ENCODE measurements around the gene EGFL7. TPM values are rescaled to one million over a fixed set of nuclear protein-coding genes. Genes with fewer than 3 reads are reported as not detected.
A peak's percentile ranks its signal among the peaks of the same experiment; 100 is the strongest.

EGFL7 gene
- total RNA-seq, 6 experiments from 2014 or later = 26.7 to 54.2 (median 45.8) TPM

DNA sequence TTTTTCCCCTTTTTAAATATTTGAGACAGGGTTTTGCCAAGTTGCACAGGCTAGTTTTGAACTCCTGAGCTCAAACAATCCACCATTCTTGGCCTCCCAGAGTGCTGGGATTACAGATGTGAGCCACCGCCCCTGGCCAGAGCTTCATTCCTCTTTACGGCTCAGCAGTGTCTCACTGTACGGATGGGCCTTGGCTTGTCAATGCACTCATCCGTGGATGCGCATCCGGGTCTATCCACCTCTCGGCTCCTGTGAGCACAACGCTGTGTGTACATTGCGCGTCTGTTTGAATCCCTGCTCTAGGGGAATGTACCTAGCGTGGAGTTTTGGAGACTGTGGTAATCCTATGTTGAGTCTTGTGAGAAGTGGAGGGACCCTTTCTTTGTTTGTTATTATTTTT, 10.9 kb upstream of the EGFL7 start:
- Histone ChIP-seq H3K9me3 (no peaks in the 10 kb centered on the region), H3K27ac (no peak overlapping the region), H3K4me3 (no peak overlapping the region), H3K36me3 (no peaks in the 10 kb centered on the region), H3K27me3 (no peaks in the 10 kb centered on the region), H3K4me1 (no peaks in the 10 kb centered on the region)
- TF ChIP-seq, protein P1, sequence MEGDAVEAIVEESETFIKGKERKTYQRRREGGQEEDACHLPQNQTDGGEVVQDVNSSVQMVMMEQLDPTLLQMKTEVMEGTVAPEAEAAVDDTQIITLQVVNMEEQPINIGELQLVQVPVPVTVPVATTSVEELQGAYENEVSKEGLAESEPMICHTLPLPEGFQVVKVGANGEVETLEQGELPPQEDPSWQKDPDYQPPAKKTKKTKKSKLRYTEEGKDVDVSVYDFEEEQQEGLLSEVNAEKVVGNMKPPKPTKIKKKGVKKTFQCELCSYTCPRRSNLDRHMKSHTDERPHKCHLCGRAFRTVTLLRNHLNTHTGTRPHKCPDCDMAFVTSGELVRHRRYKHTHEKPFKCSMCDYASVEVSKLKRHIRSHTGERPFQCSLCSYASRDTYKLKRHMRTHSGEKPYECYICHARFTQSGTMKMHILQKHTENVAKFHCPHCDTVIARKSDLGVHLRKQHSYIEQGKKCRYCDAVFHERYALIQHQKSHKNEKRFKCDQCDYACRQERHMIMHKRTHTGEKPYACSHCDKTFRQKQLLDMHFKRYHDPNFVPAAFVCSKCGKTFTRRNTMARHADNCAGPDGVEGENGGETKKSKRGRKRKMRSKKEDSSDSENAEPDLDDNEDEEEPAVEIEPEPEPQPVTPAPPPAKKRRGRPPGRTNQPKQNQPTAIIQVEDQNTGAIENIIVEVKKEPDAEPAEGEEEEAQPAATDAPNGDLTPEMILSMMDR (IDR thresholded peaks at IDR 0.05) = no peak
- no peak for TF ChIP-seq POLR2A (IDR thresholded peaks at IDR 0.05)
- DNase-seq (no peak), ATAC-seq (no peak)
- intact Hi-C loops (cut with DNase I) = no loop called here
- WGBS (ENCODE audit: insufficient coverage, low coverage, low lambda C conversion rate, missing lambda C conversion rate) = 97% methylated on average over 10 of the region's 11 CpGs

DNA sequence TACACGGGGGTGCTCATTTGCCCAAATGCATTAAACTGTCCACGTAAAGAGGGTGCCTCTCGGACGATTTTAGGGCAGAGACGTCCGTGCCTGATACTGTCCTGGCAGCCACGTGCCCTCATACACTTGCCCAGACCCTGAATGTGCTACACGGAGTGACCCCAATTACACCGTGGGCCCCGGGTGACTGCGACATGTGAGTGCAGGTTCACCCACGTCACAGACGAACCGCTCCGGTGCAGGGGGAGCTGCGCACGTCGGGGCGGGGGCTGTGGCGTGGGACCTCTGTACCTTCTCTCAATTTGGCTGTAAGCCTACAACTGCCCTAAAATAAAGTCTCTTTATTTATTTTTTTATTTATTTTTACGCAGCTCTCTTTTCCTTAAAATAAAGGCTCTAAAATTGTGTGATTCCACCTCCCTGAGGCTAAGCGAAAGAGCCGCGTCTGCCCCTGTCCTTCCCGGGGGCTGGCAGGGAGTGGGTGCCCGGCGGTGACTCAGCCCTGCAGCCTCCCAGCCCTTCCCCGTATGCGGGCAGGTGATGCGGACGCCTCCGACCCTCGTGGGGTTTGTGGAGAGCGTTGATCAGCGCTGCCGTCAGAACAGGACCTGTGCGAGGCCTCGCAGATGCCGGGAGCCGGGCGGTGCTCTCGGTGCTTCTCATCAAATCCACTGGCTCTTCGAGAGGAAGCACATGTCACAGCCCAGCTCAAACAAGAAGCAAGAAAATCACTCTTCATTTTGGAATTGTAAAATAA, 9.2 kb upstream of the EGFL7 start:
- H3K36me3 ChIP-seq = no peaks in the 10 kb centered on the region
- no peak overlapping the region for H3K4me3 ChIP-seq
- TF ChIP-seq, protein P1 (IDR thresholded peaks at IDR 0.05) = no peak
- TF ChIP-seq POLR2A (IDR thresholded peaks at IDR 0.05) = no peak
- H3K4me1 ChIP-seq = no peaks in the 10 kb centered on the region
- H3K27ac ChIP-seq = no peak overlapping the region
- peak in 1 of 3 donors; percentile 26 for DNase-seq
- no peaks in the 10 kb centered on the region for H3K27me3 ChIP-seq
- no peaks in the 10 kb centered on the region for H3K9me3 ChIP-seq
- intact Hi-C loops (cut with DNase I) = no loop called here
- no peak for ATAC-seq
- WGBS (ENCODE audit: insufficient coverage, low coverage, low lambda C conversion rate, missing lambda C conversion rate) = 39% methylated on average over 25 of the region's 43 CpGs

DNA sequence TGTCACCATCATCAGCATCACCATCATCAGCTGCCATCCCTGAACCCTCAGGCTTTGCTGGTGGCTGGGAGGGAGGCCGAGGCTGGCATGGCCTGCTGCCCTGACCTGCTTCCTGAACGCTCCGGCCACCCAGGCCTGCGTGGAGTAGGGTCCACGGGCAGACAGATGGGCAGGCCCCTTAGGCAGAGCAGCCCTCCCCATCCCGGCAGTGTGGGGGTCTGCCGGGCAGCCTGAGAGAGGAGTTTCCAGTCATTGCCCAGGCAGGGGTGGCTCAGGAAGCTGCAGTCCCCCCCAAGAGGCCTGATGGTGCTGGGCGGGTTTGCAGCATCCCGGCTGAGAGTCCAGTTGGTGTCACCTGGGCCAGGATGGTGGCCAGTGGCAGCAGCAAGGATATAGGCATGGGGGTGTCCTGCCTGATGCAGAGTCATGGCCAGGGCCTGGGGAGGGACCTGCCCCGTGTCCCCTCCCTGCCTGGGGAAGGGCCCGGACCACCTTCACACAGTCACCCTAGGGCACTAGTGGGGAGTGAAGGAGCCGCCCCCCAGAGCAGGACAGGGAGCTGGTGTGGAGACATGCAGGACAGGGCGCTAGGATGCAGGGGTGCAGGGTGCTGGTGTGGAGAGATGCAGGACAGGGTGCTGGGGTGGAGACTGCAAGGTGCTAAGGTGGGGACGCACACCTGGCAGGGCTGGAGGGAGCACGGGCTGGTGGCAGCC, 7.7 kb upstream of the EGFL7 start:
- H3K27ac ChIP-seq = peak overlapping the region; percentile 15 to 60 (median 40)
- intact Hi-C loops (cut with DNase I) = no loop called here
- TF ChIP-seq, protein P1 (IDR thresholded peaks at IDR 0.05) = no peak
- TF ChIP-seq POLR2A (IDR thresholded peaks at IDR 0.05) = no peak
- no peaks in the 10 kb centered on the region for H3K4me1 ChIP-seq
- DNase-seq = peak in 2 of 3 donors; percentile 22 to 44
- H3K4me3 ChIP-seq = no peak overlapping the region
- 32% methylated on average over 4 of the region's 15 CpGs for WGBS (ENCODE audit: insufficient coverage, low coverage, low lambda C conversion rate, missing lambda C conversion rate)
- H3K36me3 ChIP-seq = no peaks in the 10 kb centered on the region
- ATAC-seq = peak in 1 of 4 donors; percentile 1
- no peaks in the 10 kb centered on the region for H3K9me3 ChIP-seq
- H3K27me3 ChIP-seq = no peaks in the 10 kb centered on the region

DNA sequence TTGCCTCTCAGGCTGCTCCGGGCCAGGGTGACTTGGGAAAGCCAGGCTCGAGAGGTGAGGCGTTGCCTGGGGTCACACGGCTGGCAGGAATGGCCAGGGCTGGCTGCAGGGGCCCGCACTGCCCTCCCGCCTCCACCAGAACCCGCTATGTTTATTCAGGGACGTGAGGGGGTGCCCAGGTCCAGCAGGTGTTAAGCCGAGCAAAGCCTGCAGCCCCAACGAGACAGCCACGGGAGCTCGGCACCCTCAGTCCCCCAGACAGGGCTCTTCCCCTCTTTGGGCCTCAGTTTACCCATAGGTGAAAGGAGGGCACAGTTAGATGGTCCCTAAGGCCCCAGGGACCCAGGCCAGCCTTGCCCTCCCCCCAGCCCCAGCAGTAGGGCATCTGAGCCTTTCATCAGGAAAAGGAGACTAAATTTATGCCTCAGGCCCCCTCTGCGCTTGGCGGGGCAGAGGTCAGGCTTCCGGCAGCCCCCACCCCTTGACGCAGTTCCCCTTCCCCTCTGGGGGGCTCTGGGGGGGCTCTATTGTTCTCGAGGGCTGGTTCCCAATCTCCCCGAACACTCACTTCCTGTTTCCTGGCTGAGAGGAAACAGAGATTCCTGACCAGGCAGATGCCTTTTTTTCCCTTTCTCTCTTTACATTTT, 7.1 kb upstream of the EGFL7 start:
- WGBS (ENCODE audit: insufficient coverage, low coverage, low lambda C conversion rate, missing lambda C conversion rate) = 17% methylated on average over 3 of the region's 18 CpGs
- intact Hi-C loops (cut with DNase I) = no loop called here
- ATAC-seq (peak; percentile 54 to 69 (median 61)), DNase-seq (peak in 2 of 3 donors; percentile 60 to 74)
- Histone ChIP-seq H3K4me1 (no peaks in the 10 kb centered on the region), H3K4me3 (no peak overlapping the region), H3K27me3 (no peaks in the 10 kb centered on the region), H3K36me3 (no peaks in the 10 kb centered on the region), H3K9me3 (no peaks in the 10 kb centered on the region), H3K27ac (peak overlapping the region; percentile 11 to 84 (median 51))
- TF ChIP-seq, protein P1 (IDR thresholded peaks at IDR 0.05) = no peak
- TF ChIP-seq POLR2A (IDR thresholded peaks at IDR 0.05) = no peak

Measured in right lobe of liver (tissue), 6 donors.